ENCODE results near the gene CDK14.

Gene CDK14

GRCh38 chr7:91149341-91150246 is 553.5 kb downstream of the CDK14 start:
- in situ Hi-C loops (cut with MboI; ENCODE audit: low pct_unique_long_range_greater_than_20kb, low sequenced_read_pairs, unreplicated experiment), result no loop called here
- no peak for DNase-seq (ENCODE audit: low spot score)
- TF ChIP-seq CTCF (IDR thresholded peaks at IDR 0.05; ENCODE audit: extremely low read depth, insufficient read depth, missing control alignments), result no peak

- in situ Hi-C loops (cut with MboI; ENCODE audit: low pct_unique_long_range_greater_than_20kb, low sequenced_read_pairs, unreplicated experiment), result no loop called here
- TF ChIP-seq CTCF (IDR thresholded peaks at IDR 0.05; ENCODE audit: extremely low read depth, insufficient read depth, missing control alignments), result no peak
- no peak for DNase-seq (ENCODE audit: low spot score)
Observed at GRCh38 chr7:91151916-91152315, 555.8 kb downstream of the CDK14 start.

GRCh38 chr7:91156316-91157185 is 560.4 kb downstream of the CDK14 start:
- no peak for DNase-seq (ENCODE audit: low spot score)
- in situ Hi-C loops (cut with MboI; ENCODE audit: low pct_unique_long_range_greater_than_20kb, low sequenced_read_pairs, unreplicated experiment), result no loop called here
- TF ChIP-seq CTCF (IDR thresholded peaks at IDR 0.05; ENCODE audit: extremely low read depth, insufficient read depth, missing control alignments), result no peak

GRCh38 chr7:91157579-91158320 is 561.6 kb downstream of the CDK14 start:
- TF ChIP-seq CTCF (IDR thresholded peaks at IDR 0.05; ENCODE audit: extremely low read depth, insufficient read depth, missing control alignments), result no peak
- in situ Hi-C loops (cut with MboI; ENCODE audit: low pct_unique_long_range_greater_than_20kb, low sequenced_read_pairs, unreplicated experiment), result no loop called here
- DNase-seq (ENCODE audit: low spot score), result no peak

GRCh38 chr7:91162436-91162835 is 566.3 kb downstream of the CDK14 start:
- in situ Hi-C loops (cut with MboI; ENCODE audit: low pct_unique_long_range_greater_than_20kb, low sequenced_read_pairs, unreplicated experiment), result no loop called here
- DNase-seq (ENCODE audit: low spot score), result no peak
- no peak for TF ChIP-seq CTCF (IDR thresholded peaks at IDR 0.05; ENCODE audit: extremely low read depth, insufficient read depth, missing control alignments)

GRCh38 chr7:91164506-91164905 is 568.4 kb downstream of the CDK14 start:
- no peak for DNase-seq (ENCODE audit: low spot score)
- in situ Hi-C loops (cut with MboI; ENCODE audit: low pct_unique_long_range_greater_than_20kb, low sequenced_read_pairs, unreplicated experiment), result no loop called here
- no peak for TF ChIP-seq CTCF (IDR thresholded peaks at IDR 0.05; ENCODE audit: extremely low read depth, insufficient read depth, missing control alignments)
